Endothelial cell of umbilical vein (primary cell): ENCODE measurements around the gene IGFBP7.

ENCODE experiments used
- CTCF ChIP-seq, 2 donors: IDR thresholded peaks; 1 replicate in 1 of 2; 2 replicates in 1 of 2; pipeline ENCODE4 v1.5.1; 2011; ENCODE audit warnings: low read length in 2 of 2, mild to moderate bottlenecking in 2 of 2, moderate library complexity in 2 of 2, control low read depth in 1 of 2, inconsistent platforms in 1 of 2, low read depth in 1 of 2; ENCODE audit not compliant: insufficient read depth in 1 of 2; ENCODE audit errors: extremely low read depth in 1 of 2
- EZH2 ChIP-seq: IDR thresholded peaks from 2 replicates; pipeline ENCODE4 v1.6.1; 2012; ENCODE audit warnings: borderline replicate concordance, low read depth, mild to moderate bottlenecking, moderate library complexity, low read length, inconsistent platforms; ENCODE audit not compliant: severe bottlenecking
- FOS ChIP-seq: IDR thresholded peaks from 2 replicates; pipeline ENCODE4 v1.6.1; 2011; ENCODE audit warnings: mild to moderate bottlenecking, low read length, moderate library complexity, borderline replicate concordance; ENCODE audit not compliant: insufficient read depth
- JUN ChIP-seq: IDR thresholded peaks from 2 replicates; pipeline ENCODE4 v1.6.1; 2011; ENCODE audit warnings: borderline replicate concordance, low read depth; ENCODE audit not compliant: insufficient read length, insufficient read depth
- MAX ChIP-seq: IDR thresholded peaks from 2 replicates; pipeline ENCODE4 v1.6.1; 2011; ENCODE audit not compliant: insufficient read depth, insufficient read length
- MYC ChIP-seq: IDR thresholded peaks from one replicate; pipeline ENCODE4 v1.6.1; 2011; ENCODE audit warnings: mild to moderate bottlenecking, low read depth, low read length
- POLR2A ChIP-seq: IDR thresholded peaks from 2 replicates; pipeline ENCODE4 v1.6.1; 2012; ENCODE audit warnings: low read depth, mild to moderate bottlenecking, control low read depth, low read length
- POLR2AphosphoS5 ChIP-seq: IDR thresholded peaks from 2 replicates; pipeline ENCODE4 v1.6.1; 2012; ENCODE audit warnings: low read depth, mild to moderate bottlenecking, control low read depth, low read length, moderate library complexity; ENCODE audit not compliant: insufficient read depth

- TF ChIP-seq EZH2 (no peak), CTCF (IDR thresholded peaks at IDR 0.05; ENCODE audit: extremely low read depth in 1 of 2, insufficient read depth in 1 of 2, low read depth in 1 of 2, low read length in 2 of 2) (no peak), MAX (no peak), MYC (no peak), POLR2A (no peak), FOS (no peak), POLR2AphosphoS5 (no peak), JUN (no peak)
These were observed 3.7 kb upstream of the IGFBP7 start for GRCh38 chr4:57113870-57114269.
